HK-2 (cell line): Measurements from ENCODE around the gene EXOC6.

Experiments
- DNase-seq: peaks from one replicate; pipeline ENCODE4 v3.0.0-alpha.2; 2018; ENCODE audit not compliant: unreplicated experiment

EXOC6 gene

GRCh38 chr10:93027508-93027907 lies 179.2 kb downstream of the EXOC6 start:
- DNase-seq = no peak

GRCh38 chr10:93028883-93029282 lies 180.6 kb downstream of the EXOC6 start:
- no peak for DNase-seq

GRCh38 chr10:93030409-93030808 lies 182.1 kb downstream of the EXOC6 start:
- DNase-seq = no peak

- DNase-seq = no peak
These were observed 183.9 kb downstream of the EXOC6 start for GRCh38 chr10:93032105-93032808.

- DNase-seq = no peak
These were observed 184.5 kb downstream of the EXOC6 start for GRCh38 chr10:93032809-93033137.

GRCh38 chr10:93034426-93034825 lies 186.1 kb downstream of the EXOC6 start:
- DNase-seq = no peak

GRCh38 chr10:93039110-93039509 lies 190.8 kb downstream of the EXOC6 start:
- no peak for DNase-seq

- no peak for DNase-seq
These were observed 191.4 kb downstream of the EXOC6 start for GRCh38 chr10:93039721-93040120.

- no peak for DNase-seq
These were observed 206.2 kb downstream of the EXOC6 start for GRCh38 chr10:93054486-93054885.

- DNase-seq = no peak
These were observed 209.8 kb downstream of the EXOC6 start for GRCh38 chr10:93058139-93058538.

- DNase-seq = no peak
These were observed 211.9 kb downstream of the EXOC6 start, which contains the start of gene CYP26C1 for GRCh38 chr10:93059975-93060886. TSS of gene CYP26C1 (plus strand) at chr10:93060798. CDS start at chr10:93061264, 466 bp downstream.

GRCh38 chr10:93060887-93061593 lies 212.7 kb downstream of the EXOC6 start:
- DNase-seq = no peak

- no peak for DNase-seq
These were observed 213.5 kb downstream of the EXOC6 start for GRCh38 chr10:93061594-93062513.

- peak; percentile 87 for DNase-seq
These were observed 214.3 kb downstream of the EXOC6 start for GRCh38 chr10:93062514-93063143.

- no peak for DNase-seq
These were observed 215.0 kb downstream of the EXOC6 start for GRCh38 chr10:93063144-93063976.

- no peak for DNase-seq
These were observed 215.8 kb downstream of the EXOC6 start for GRCh38 chr10:93063977-93064660.

- no peak for DNase-seq
These were observed 216.7 kb downstream of the EXOC6 start for GRCh38 chr10:93064874-93065660.
